ENCODE data around the gene MYO1B.

MYO1B gene

DNA sequence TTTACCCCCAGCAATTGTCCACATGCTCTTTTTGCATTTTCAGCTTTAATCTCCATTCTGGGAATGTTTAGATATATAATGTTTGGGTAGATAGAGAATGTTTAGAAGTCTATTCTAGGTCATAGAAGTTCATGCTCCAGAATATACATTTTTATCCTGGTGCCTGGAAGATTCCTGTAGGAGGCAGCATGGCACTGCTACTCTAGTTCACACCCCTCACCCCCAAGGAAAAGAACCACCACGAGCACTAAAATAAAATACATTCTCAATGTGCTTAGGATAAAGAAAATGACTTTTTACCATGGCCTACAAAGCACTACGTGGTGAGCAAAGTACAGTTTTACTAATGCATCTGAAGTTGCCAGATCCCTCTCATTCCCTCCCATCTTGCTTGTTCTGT lies 53.8 kb downstream of the MYO1B start:
- DNase-seq (ENCODE audit: low spot score), result no peak

DNA sequence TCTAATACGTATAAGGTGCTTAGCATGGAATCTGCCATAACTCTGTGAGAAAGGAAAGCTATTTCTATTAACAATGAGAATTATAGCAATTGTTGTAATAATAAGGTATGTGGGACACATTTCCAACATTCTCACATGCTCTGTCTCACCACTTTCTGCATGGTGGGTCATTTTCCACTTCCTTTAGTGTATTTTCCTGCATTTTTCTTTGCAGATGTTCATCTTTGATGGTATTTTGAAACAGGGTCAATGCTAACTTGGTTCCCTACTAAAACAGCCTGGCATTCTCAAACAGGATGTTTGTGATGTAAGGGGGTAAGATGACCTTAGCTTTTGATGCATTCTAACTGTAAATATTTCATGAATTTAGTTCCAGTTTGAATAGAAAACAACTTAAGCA lies 54.7 kb downstream of the MYO1B start:
- no peak for DNase-seq (ENCODE audit: low spot score)

DNA sequence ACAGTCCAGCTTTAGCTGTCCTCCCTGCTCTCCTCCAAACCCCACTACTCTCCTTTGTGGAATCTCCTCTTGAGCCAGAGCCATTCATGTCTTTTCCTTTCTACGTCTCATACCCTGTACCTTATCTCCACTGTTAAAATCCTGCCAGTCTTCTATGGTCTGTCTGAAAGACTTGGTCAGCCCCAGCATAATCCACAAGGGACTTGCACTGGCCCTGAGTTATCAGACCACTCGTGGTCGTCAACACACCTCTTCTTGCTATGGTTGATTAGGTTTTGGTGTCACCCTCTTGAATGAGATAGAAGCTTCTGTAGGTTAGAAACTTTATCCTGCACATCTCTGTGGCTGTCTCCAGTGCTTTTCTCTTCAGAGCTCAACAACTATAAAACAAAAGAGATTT lies 56.8 kb downstream of the MYO1B start:
- DNase-seq (ENCODE audit: low spot score), result no peak

DNA sequence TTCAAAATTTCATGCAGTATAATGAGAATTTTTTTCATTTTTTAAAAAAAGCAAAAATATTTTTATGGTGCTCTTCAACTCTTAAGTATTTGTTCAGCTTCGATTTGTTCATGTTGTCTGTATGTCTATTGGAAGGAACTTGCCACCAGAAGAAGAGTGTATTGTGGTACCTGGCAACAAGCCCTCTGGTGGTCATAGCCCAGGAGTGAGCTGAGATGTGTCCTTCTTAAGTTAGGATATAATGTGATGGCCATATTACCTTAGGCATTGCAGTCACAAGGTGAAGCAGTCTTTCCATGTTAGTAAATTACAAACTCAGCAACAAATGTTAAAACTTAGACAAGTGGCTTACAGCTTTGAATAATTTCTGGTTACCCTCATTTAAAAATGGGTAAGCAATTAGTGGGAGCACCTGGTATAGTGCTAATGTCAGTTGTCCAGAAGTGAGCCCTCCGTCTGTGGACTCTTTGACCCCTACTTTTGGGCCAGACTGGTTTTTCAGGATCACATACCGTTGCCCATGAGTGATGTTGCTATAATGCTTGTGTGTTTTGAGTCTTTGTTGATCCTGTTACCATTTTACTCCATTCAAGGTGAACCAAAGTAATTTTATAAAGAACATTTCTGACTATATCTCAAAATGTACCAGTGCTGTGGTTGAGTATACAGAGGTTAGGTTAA lies 57.4 kb downstream of the MYO1B start:
- DNase-seq (ENCODE audit: low spot score), result no peak

DNA sequence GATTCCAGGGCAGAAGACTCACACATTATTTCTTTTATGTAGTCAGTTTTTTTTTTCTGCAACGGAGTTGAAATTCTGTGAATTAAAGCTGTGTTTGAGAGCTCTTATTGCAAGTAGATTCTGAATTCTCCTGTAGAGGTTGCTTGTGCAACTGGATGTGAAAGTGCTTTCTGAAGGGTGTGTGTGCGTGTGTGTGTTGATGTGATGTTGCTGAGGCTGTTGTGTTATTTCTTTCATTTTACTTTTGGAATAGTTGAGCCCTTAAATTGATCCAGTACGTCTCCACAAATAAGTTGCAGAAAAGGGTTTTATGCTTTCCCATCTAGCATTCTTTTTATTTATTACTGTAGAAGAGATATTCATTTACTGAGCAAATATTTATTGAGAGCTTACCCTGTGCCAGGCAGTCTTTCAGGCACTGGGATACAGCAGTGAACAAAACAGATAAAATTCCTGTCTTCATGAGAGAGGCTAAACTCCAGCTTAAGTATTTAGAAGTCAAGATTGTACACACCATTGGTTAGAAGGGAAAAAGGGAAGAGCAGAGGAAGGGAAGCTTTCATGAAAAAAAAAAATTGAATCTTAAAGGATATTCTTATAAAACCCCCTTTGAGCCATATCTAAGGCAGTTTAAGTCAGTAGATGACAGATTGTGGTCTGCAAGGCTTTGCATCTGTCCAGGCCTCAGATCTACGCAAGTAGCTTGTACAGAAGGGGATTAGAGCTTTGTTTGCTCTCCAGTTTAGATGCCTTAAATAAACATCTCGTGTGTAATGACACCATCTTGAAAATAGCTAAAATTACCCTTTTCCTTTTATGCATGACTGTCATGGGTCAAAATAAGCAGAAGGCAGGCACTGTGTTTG lies 58.2 kb downstream of the MYO1B start:
- no peak for DNase-seq (ENCODE audit: low spot score)

DNA sequence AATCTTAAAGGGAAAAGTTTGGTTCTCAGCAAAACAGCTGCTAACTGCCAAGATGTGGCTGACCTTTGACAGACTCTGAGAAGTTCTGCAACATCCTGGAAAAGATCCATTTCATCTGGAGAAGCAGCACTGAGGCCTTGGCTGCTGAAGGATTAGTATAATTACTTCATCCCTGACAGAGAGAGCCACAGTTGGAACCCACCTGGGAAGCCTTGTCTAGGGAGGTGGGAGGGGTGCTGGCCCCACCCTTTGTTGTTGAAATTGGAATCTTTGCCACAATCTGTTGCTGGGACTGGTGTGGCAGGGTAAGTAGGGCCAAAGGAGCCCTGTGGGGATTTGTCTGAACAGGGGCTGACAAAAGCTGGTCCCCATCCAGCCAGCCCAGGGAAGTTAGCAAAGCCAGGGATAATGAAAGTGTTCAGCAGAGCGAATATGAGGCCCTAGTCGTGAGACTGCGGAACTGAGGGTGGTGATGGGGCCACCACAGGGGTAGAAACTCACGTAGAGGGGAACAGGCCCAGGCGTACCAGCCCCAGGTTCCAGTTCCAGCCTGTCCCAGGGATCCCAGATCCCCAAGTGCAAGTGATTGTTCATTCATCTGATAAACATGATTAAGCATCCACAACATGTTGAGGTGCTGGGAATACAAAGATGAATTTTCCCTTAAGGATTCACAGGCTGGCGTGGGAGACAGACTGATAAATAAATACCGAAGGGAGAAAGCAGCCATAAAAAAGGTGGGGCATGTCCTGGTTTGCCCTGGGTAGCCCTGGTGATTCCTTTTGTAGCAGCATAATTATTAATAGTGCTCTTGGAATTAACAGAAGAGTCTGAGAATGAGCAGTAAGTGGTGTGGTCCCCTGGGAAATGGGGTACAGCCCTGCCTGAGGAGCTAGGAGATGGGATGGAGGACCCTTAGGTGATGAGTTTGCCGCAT lies 60.0 kb downstream of the MYO1B start:
- DNase-seq (ENCODE audit: low spot score), result no peak

DNA sequence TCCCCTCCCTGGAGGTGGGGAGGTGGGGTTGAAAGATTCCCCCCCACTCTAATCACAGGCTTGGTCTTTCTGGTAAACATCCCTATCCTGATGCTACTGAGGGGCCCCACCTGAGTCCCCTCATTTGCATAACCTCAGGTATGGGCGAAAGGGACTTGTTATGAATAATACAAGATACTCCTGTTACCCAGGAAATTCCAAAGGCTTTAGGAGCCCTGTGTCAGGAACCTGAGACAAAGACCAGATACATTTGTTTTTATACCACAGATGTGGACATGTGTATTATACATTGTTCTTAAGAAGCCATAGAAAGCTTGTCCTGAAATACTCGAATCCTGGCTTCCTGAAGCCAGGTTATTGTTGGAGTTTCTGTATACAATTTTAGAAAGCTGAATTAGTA lies 62.8 kb downstream of the MYO1B start:
- no peak for DNase-seq (ENCODE audit: low spot score)

DNA sequence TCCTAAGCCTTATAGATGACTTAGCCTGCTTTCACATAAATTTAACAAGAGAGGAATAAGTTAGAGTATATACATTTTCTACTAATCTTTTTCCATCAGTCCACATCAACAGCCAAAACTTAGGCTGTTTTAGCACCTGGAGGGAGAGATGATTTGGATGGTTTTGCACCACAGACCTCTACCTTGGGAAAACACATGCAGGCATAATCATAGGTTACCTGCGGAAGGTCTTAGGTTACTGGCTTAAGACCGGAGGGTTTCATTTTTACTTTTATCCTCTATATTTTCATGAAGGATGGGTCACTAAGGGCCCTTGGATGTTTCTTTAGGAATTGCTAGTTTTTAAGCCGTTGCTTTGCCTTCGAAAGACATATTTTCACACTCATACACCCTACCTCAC lies 66.0 kb downstream of the MYO1B start:
- DNase-seq (ENCODE audit: low spot score), result no peak

DNA sequence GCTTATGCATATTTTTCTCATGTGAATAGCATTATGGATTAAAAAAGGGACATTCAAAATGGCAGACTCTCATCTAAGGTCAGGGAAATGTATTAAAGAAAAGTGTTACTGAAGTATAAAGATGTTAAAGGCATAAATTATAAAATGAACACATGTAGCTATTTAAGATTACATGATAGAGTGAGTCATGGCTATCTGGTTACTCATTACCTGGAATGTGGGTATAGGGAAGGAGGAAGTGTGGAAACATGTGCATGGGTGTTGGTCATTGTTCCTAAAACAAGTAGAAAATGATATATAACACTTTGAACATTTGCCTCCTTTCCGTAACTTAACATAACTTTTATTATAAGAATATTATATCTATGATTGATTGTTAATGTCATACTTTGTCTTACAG lies 66.4 kb downstream of the MYO1B start:
- no peak for DNase-seq (ENCODE audit: low spot score)

DNA sequence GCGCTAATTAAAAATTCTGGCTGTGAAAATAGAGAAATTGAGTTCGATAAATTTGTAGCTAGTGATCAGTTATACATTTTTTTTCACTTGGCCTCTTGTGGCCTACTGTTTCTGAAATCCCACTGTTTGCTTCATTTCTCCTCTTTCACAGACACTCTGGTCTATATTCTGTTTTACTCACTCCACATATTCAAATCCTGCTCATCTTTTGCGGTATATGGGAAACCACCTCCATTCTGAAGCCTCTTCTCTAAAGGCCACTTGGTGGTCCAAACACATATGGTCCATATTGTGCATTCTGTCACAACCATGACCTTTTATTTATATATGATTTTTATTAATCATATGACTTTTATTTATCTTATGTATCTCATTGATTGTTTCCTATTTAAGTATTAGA lies 67.0 kb downstream of the MYO1B start:
- no peak for DNase-seq (ENCODE audit: low spot score)

DNA sequence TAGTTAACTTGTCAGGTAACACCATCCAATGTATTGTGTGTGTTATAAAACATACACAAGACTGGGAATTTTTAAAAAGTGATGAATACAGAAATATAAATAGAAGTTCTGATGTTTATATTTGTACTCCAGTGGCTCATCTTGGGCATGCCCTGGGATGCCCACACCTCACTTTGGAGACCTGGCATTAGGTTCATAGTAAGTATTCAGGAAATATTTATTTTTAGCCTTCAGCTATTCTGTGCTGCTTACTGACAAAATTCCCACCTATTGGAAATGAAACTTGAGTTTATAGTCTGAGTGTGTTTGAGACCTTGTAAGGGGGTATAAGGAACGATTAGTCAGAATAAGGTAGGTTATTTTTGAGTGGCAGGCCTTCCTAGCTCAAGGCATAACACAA lies 67.5 kb downstream of the MYO1B start:
- no peak for DNase-seq (ENCODE audit: low spot score)

DNA sequence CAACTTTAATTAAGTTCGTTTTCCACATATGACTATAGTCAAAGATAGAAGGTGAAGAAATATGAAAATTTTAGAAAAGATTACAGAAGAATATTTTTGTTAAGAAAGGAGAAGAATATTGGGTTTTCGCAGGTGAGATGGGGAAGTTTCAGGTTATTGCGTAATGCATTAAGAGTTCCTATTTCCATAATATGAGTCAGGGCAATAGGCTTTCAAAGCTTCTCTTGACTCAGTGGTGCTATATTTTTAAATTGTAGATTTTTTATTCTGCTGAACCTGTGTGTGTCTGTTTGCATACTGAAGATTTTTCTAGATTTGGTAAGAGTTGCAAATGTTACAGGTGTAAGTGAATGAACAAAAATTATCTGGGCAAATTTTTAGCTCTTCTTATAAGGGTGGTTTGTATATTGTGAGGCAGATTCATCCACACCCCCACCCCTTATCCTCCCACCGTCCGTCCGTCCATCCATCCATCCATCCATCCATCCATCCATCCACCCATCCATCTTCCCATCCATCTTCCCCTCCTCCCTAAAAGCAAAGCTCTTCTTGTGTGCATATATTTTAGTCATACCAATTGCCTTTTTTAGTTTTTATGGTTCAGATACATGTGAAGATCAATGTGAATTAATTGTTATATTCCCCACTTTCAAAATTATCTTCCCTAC lies 69.6 kb downstream of the MYO1B start:
- no peak for DNase-seq (ENCODE audit: low spot score)

DNA sequence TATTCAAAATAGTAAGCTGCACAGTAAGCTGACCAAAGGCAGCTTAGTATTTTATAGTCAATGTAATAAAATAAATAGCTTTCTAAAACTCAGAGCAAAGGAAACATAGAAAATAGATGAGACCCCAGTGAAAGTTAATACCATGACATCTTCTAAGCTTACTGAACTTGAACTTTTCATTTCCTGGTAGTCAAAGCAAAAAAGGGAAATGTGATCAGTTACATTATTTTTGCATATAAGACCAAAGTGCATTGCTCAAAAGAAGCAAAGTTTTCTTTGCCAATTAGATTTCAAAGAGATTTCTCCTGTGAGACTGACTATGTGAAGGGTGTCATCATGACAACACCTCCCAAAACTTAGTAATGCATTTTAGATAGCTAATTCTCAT lies 70.2 kb downstream of the MYO1B start:
- no peak for DNase-seq (ENCODE audit: low spot score)

DNA sequence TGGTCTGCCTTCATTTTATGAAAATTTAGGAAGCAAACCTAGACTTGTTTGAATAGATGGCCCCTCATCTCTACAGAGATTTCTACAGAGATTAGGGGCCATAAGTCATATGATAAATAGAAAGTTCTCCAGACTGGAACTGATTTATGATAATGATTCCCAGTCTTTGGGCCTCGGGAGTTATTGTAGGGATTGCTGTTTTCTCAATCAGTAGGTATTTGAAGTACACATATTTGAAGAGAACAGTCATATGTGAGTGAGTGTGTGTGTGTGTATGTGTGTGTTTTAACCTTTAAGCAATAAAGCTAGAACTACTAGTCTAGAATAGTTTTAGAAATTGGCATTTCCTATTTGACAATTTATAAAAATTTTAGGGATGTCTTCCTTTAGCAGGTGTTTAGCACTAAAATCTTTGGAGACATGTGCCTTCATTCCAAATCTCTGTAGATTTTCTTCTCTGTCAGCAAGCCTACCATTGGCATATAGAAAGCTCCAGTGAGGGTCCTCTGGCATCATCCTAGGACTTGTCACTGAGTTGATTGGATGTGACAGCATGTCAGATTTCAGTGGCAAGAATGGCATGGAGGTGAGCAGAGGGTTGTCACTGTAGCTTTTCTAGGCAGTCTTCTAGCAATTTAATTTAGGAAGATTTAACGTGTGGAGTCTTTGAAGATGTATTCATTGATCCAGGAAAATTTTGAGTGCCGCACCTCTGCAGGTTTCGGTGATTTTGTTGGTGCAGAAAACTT lies 71.2 kb downstream of the MYO1B start:
- DNase-seq (ENCODE audit: low spot score), result no peak

DNA sequence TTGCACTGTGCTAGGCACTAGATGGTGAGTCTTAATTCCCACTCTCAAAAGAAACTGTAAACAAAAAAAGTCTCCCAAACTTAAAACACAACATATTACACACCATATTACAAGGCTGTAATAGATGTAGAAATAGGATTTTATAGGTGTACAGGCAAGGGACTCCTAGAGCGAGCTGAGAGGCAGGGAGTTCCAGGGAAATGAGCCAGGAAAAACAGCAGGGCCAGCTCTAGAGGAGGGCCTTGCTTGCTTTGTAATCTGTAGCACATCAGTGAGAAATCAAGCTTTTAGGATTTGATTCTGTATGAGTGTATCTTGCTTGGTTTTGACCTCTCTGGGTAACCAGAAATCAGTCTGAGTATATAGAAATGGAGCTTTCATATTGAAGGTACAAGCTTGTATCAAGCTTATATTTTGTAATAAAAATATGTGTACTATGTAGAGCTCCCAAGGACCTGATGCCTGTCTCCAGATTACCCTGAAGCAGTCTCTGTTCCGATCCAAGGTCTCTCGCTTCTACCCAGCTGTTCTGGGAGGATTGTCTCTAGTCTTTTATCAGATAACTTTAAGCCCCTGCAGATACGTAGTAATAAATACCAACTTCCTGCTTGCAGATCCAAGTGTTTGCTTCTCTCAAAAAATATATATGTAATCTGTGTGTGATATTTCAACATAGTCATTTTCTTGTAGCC lies 73.0 kb downstream of the MYO1B start:
- DNase-seq (ENCODE audit: low spot score), result no peak

DNA sequence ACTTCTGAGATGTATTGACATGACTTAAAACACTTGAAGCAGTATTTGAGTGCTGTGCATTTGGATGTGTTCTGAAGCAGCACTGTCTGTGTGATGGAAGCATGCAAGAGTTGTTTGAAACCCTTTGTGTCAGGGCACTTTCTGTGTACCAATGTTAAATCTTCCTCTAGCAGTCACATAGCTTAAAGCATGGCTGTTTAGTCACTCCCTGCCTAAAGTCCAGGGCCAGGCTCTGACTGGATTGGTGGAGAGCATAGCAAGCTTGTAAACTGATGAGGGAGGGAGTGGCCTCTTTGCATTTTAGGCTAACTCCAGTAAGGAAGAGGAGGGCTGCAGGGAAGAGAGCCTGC lies 73.5 kb downstream of the MYO1B start:
- DNase-seq (ENCODE audit: low spot score), result peak; percentile 64

DNA sequence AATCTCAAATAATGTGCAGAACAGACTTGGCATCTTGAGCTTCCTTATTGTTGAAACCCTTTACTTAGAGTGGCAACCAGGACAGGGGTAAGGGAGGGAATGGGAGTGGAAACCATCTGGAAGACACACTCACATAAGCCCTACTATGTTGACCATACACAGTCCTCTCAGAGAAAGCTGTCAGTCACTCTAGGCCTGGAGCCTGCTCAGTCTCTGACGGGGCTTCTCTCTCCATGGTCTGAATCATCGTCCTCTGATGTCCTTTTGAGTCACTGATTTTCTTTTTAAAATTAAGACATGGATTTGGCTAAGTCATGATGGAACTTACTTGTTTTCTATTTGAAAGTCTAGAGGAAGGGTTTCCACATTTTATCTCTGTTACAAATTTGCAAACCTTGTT lies 74.0 kb downstream of the MYO1B start:
- DNase-seq (ENCODE audit: low spot score), result no peak

DNA sequence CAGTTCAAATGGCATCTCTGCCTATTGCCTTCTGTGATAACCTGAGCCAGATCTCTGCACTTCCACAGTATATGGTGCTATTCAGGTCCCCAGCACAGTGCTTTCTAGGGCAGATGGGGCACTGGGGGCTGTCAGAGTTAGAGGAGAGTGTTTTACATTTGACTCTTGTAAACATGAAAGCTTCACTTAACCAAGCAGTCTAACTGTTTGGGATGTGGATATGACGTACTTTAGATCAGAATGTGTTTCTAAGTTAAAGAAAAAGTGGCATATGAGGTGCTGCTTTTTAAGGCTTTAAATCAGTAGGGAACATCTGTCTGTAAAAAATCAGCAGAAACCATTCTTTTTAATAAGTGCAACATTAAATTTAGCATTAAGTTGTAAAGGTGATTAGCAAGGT lies 75.7 kb downstream of the MYO1B start:
- DNase-seq (ENCODE audit: low spot score), result no peak

DNA sequence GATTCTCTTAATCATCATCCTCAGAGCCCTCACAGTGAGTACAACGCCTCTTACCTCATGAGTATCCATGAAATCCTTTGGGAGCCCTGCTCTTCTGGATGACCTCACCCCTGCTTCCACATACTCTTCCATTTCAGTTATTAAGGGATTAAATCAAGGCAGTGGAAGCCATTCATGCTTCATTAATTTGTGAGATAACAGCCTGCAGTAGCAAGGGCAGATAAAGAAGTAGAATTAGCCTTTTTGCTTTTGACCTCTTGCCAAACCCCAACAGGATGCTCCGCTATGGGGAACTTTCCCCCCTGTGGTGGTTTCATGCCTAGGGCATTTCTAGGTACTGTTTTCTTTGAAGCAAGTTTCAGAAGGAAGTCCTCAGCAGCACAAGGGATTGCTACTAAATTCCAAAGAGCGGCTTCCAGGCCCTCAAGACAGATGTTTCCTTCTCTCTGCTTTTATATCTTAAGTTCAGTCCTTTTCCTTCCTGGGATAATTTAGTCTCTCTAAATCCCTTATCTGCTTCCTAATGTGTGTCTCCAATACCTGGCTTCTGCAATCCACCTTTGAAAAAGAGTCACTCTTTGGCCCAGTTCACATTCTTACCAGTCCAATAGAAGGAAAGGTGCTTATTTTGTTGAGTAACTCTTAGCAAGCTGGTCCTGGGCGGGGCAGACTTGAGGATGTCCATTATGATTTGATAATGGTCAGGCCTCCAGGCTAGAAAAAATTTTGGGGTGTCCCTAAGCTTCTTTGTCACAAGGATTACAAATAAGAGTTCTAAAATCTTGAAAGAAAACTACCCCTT lies 76.9 kb downstream of the MYO1B start:
- no peak for DNase-seq (ENCODE audit: low spot score)
